ENCODE measurements around the gene TTC21A. TPM values are rescaled to one million over a fixed set of nuclear protein-coding genes. Genes with fewer than 3 reads are reported as not detected.

Gene TTC21A
- total and polyA plus RNA-seq, 4 donors = 1.8 to 15.0 (median 7.6) TPM

GRCh38 chr3:39118079-39118478, 10.6 kb downstream of the TTC21A start:
- Histone ChIP-seq H3K27me3 (ENCODE audit: control insufficient read depth in 1 of 2, insufficient read depth in 2 of 2, low read length in 1 of 2) (no peaks in the 10 kb centered on the region), H3K36me3 (ENCODE audit: control insufficient read depth in 1 of 2, insufficient read depth in 2 of 2, low read length in 1 of 2) (peaks cover 0 to 2% of the 10 kb centered on the region in 2 donors), H3K4me1 (ENCODE audit: control insufficient read depth in 1 of 2, insufficient read depth in 2 of 2, low read length in 2 of 2) (no peaks in the 10 kb centered on the region), H3K4me3 (ENCODE audit: low read length in 2 of 2) (no peak overlapping the region), H3K27ac (ENCODE audit: low read depth in 1 of 2, low read length in 2 of 2) (no peak overlapping the region), H3K9me3 (ENCODE audit: control insufficient read depth, low read length) (no peaks in the 10 kb centered on the region)
- intact Hi-C loops (cut with DNase I) = no loop called here
- WGBS, 2 donors = 82 to 93% methylated on average over 3 of the region's 3 CpGs
- DNase-seq = no peak
- ATAC-seq (ENCODE audit: low FRiP score) = no peak

- WGBS, 2 donors = 84 to 88% methylated on average over 5 of the region's 5 CpGs
Measured at GRCh38 chr3:39118931-39119660, 11.6 kb downstream of the TTC21A start.

GRCh38 chr3:39121621-39122020, 14.1 kb downstream of the TTC21A start:
- no peak for ATAC-seq (ENCODE audit: low FRiP score)
- intact Hi-C loops (cut with DNase I) = no loop called here
- 93 to 95% methylated on average over 2 of the region's 2 CpGs for WGBS, 2 donors

More at GRCh38 chr3:39118931-39119660, 11.6 kb downstream of the TTC21A start:
- intact Hi-C loops (cut with DNase I) = no loop called here
- Histone ChIP-seq H3K4me1 (ENCODE audit: control insufficient read depth in 1 of 2, insufficient read depth in 2 of 2, low read length in 2 of 2) (no peaks in the 10 kb centered on the region), H3K4me3 (ENCODE audit: low read length in 2 of 2) (no peak overlapping the region), H3K36me3 (ENCODE audit: control insufficient read depth in 1 of 2, insufficient read depth in 2 of 2, low read length in 1 of 2) (peaks cover 0 to 2% of the 10 kb centered on the region in 2 donors), H3K27me3 (ENCODE audit: control insufficient read depth in 1 of 2, insufficient read depth in 2 of 2, low read length in 1 of 2) (no peaks in the 10 kb centered on the region), H3K27ac (ENCODE audit: low read depth in 1 of 2, low read length in 2 of 2) (no peak overlapping the region), H3K9me3 (ENCODE audit: control insufficient read depth, low read length) (no peaks in the 10 kb centered on the region)
- DNase-seq (no peak), ATAC-seq (ENCODE audit: low FRiP score) (no peak)

GRCh38 chr3:39122813-39123212, 15.3 kb downstream of the TTC21A start:
- no peak for ATAC-seq (ENCODE audit: low FRiP score)
- no peak for DNase-seq
- 84 to 88% methylated on average over 1 of the region's 1 CpG for WGBS, 2 donors
- no peaks in the 10 kb centered on the region for H3K4me1 ChIP-seq (ENCODE audit: control insufficient read depth in 1 of 2, insufficient read depth in 2 of 2, low read length in 2 of 2)
- H3K27ac ChIP-seq (ENCODE audit: low read depth in 1 of 2, low read length in 2 of 2) = no peak overlapping the region
- no peaks in the 10 kb centered on the region for H3K27me3 ChIP-seq (ENCODE audit: control insufficient read depth in 1 of 2, insufficient read depth in 2 of 2, low read length in 1 of 2)
- no peaks in the 10 kb centered on the region for H3K9me3 ChIP-seq (ENCODE audit: control insufficient read depth, low read length)
- no peaks in the 10 kb centered on the region for H3K36me3 ChIP-seq (ENCODE audit: control insufficient read depth in 1 of 2, insufficient read depth in 2 of 2, low read length in 1 of 2)
- intact Hi-C loops (cut with DNase I) = no loop called here
- H3K4me3 ChIP-seq (ENCODE audit: low read length in 2 of 2) = no peak overlapping the region

More at GRCh38 chr3:39121621-39122020, 14.1 kb downstream of the TTC21A start:
- no peak for DNase-seq
- H3K36me3 ChIP-seq (ENCODE audit: control insufficient read depth in 1 of 2, insufficient read depth in 2 of 2, low read length in 1 of 2) = no peaks in the 10 kb centered on the region
- H3K9me3 ChIP-seq (ENCODE audit: control insufficient read depth, low read length) = no peaks in the 10 kb centered on the region
- no peaks in the 10 kb centered on the region for H3K27me3 ChIP-seq (ENCODE audit: control insufficient read depth in 1 of 2, insufficient read depth in 2 of 2, low read length in 1 of 2)
- H3K4me1 ChIP-seq (ENCODE audit: control insufficient read depth in 1 of 2, insufficient read depth in 2 of 2, low read length in 2 of 2) = no peaks in the 10 kb centered on the region
- H3K4me3 ChIP-seq (ENCODE audit: low read length in 2 of 2) = no peak overlapping the region
- no peak overlapping the region for H3K27ac ChIP-seq (ENCODE audit: low read depth in 1 of 2, low read length in 2 of 2)

GRCh38 chr3:39124876-39125840, 17.7 kb downstream of the TTC21A start:
- DNase-seq = no peak
- Histone ChIP-seq H3K27ac (ENCODE audit: low read depth in 1 of 2, low read length in 2 of 2) (peak overlapping the region in 1 of 2 donors; percentile 56), H3K36me3 (ENCODE audit: control insufficient read depth in 1 of 2, insufficient read depth in 2 of 2, low read length in 1 of 2) (no peaks in the 10 kb centered on the region), H3K4me3 (ENCODE audit: low read length in 2 of 2) (no peak overlapping the region), H3K27me3 (ENCODE audit: control insufficient read depth in 1 of 2, insufficient read depth in 2 of 2, low read length in 1 of 2) (no peaks in the 10 kb centered on the region), H3K9me3 (ENCODE audit: control insufficient read depth, low read length) (no peaks in the 10 kb centered on the region), H3K4me1 (ENCODE audit: control insufficient read depth in 1 of 2, insufficient read depth in 2 of 2, low read length in 2 of 2) (no peaks in the 10 kb centered on the region)
- intact Hi-C loops (cut with DNase I) = loop anchor here (2.0 to 5.0 kb wide), 3 partner anchors 67 to 168 kb away; partner anchors contain the start of gene XIRP1 (in 1 of the 2)
- 68 to 72% methylated on average over 5 of the region's 5 CpGs for WGBS, 2 donors
- peak; percentile 71 for ATAC-seq (ENCODE audit: low FRiP score)

GRCh38 chr3:39125841-39126500, 18.5 kb downstream of the TTC21A start:
- peak overlapping the region in 1 of 2 donors; percentile 8 for H3K27ac ChIP-seq (ENCODE audit: low read depth in 1 of 2, low read length in 2 of 2)
- no peak for DNase-seq
- 59% methylated on average over 12 of the region's 12 CpGs for WGBS, 2 donors

GRCh38 chr3:39126532-39127071, 19.1 kb downstream of the TTC21A start:
- DNase-seq (no peak), ATAC-seq (ENCODE audit: low FRiP score) (peak; percentile 67)
- H3K36me3 ChIP-seq (ENCODE audit: control insufficient read depth in 1 of 2, insufficient read depth in 2 of 2, low read length in 1 of 2) = no peaks in the 10 kb centered on the region
- no peaks in the 10 kb centered on the region for H3K4me1 ChIP-seq (ENCODE audit: control insufficient read depth in 1 of 2, insufficient read depth in 2 of 2, low read length in 2 of 2)
- intact Hi-C loops (cut with DNase I) = loop anchor here in 1 of 2 donors (5.0 kb wide), 1 partner anchor 66 kb away; the partner anchor contains the start of gene XIRP1
- no peak overlapping the region for H3K4me3 ChIP-seq (ENCODE audit: low read length in 2 of 2)
- H3K27ac ChIP-seq (ENCODE audit: low read depth in 1 of 2, low read length in 2 of 2) = peak overlapping the region in 1 of 2 donors; percentile 8
- H3K9me3 ChIP-seq (ENCODE audit: control insufficient read depth, low read length) = no peaks in the 10 kb centered on the region
- 50% methylated on average over 6 of the region's 6 CpGs for WGBS, 2 donors
- no peaks in the 10 kb centered on the region for H3K27me3 ChIP-seq (ENCODE audit: control insufficient read depth in 1 of 2, insufficient read depth in 2 of 2, low read length in 1 of 2)

More at GRCh38 chr3:39125841-39126500, 18.5 kb downstream of the TTC21A start:
- H3K27me3 ChIP-seq (ENCODE audit: control insufficient read depth in 1 of 2, insufficient read depth in 2 of 2, low read length in 1 of 2) = no peaks in the 10 kb centered on the region
- H3K4me1 ChIP-seq (ENCODE audit: control insufficient read depth in 1 of 2, insufficient read depth in 2 of 2, low read length in 2 of 2) = no peaks in the 10 kb centered on the region
- peak; percentile 57 for ATAC-seq (ENCODE audit: low FRiP score)
- H3K36me3 ChIP-seq (ENCODE audit: control insufficient read depth in 1 of 2, insufficient read depth in 2 of 2, low read length in 1 of 2) = no peaks in the 10 kb centered on the region
- intact Hi-C loops (cut with DNase I) = loop anchor here (2.0 to 5.0 kb wide), 3 partner anchors 66 to 167 kb away; partner anchors contain the start of gene XIRP1 (in 1 of the 2)
- H3K4me3 ChIP-seq (ENCODE audit: low read length in 2 of 2) = no peak overlapping the region
- H3K9me3 ChIP-seq (ENCODE audit: control insufficient read depth, low read length) = no peaks in the 10 kb centered on the region
